HepG2 (cell line): Measurements from ENCODE around the gene FAM170B. TPM values are rescaled to one million over a fixed set of nuclear protein-coding genes. Genes with fewer than 3 reads are reported as not detected.
A peak's percentile ranks its signal among the peaks of the same experiment; 100 is the strongest.

Source experiments
- ATAC-seq: fragments of 200-7000 bp; cut with Tn5 transposase; 3 replicates; pipeline ENCODE4 v1.9.1; 2020; ENCODE audit warnings: mild to moderate bottlenecking, moderate library complexity
- BruUV-seq: library from RNA; stranded (reverse); fragments of 400-500 nt; replicated peaks from 2 replicates; lab custom pipeline; 2021; lab: Mats Ljungman, UMichigan
- CTCF ChIA-PET: fragments of 300-600 bp; formaldehyde crosslinking; extraction: SDS; loops from one replicate; lab custom pipeline; 2021; ENCODE audit warnings: low total read pairs, inconsistent platforms, low intra/inter-chr PET ratio; lab: Yijun Ruan, JAX
- POLR2A ChIA-PET: fragments of 350-600 bp; sonication (Branson Sonifier 250); formaldehyde crosslinking; loops from one replicate; lab custom pipeline; 2020; ENCODE audit warnings: antibody characterized with exemption, inconsistent platforms; lab: Yijun Ruan, JAX
- DNase-seq: peaks from one replicate; pipeline ENCODE4 v3.0.0-alpha.2; 2015; ENCODE audit warnings: low spot score
- FAIRE-seq: peaks from 3 replicates; lab custom pipeline; 2011; peaks lifted over from hg19 to GRCh38; lab: Jason Lieb, UNC
- H2AFZ ChIP-seq: one replicate; pipeline ENCODE4 v1.6.1; 2011; ENCODE audit warnings: low read length, inconsistent platforms
- H3K27ac ChIP-seq: fragments of 300-600 bp; 3 replicates; pipeline ENCODE4 v1.8.0; 2011; ENCODE audit warnings: mixed run types, mild to moderate bottlenecking, mixed read lengths, low read length, inconsistent platforms; ENCODE audit not compliant: insufficient read depth; ENCODE audit errors: extremely low read length
- H3K27me3 ChIP-seq, 2 experiments: fragments of 200-600 bp in 1 of 2; 2 replicates in 1 of 2; 3 replicates in 1 of 2; pipeline versions ENCODE4 v1.6.0 to v1.8.0; 2011; ENCODE audit warnings: low read length in 2 of 2, mild to moderate bottlenecking in 2 of 2, moderate library complexity in 2 of 2, inconsistent platforms in 1 of 2; ENCODE audit not compliant: insufficient read depth in 2 of 2, control insufficient read depth in 1 of 2
- H3K36me3 ChIP-seq, 2 experiments: fragments of 200-600 bp in 1 of 2; replicated peaks in 1 of 2; 2 replicates in 1 of 2; 3 replicates in 1 of 2; pipeline versions ENCODE4 v1.5.1 to v1.8.0; 2011; ENCODE audit warnings: low read length in 2 of 2, inconsistent platforms in 1 of 2; ENCODE audit not compliant: insufficient read depth in 2 of 2, control insufficient read depth in 1 of 2
- H3K4me1 ChIP-seq: 2 replicates; pipeline ENCODE4 v1.5.1; 2012; ENCODE audit warnings: low read length, inconsistent platforms; ENCODE audit not compliant: insufficient read depth
- H3K4me2 ChIP-seq: 2 replicates; pipeline ENCODE4 v1.6.0; 2011; ENCODE audit warnings: low read depth, low read length, inconsistent platforms
- H3K4me3 ChIP-seq, 3 experiments: fragments of 200-600 bp in 1 of 3; sonication (generic), shearing (Covaris generic) in 1 of 3; replicated peaks in 1 of 3; 2 replicates each; pipeline ENCODE4 v1.5.1; 2011 to 2016; ENCODE audit warnings: low read length in 3 of 3, inconsistent platforms in 2 of 3, low read depth in 2 of 3, mild to moderate bottlenecking in 2 of 3, control low read depth in 1 of 3, mixed read lengths in 1 of 3; ENCODE audit not compliant: insufficient read depth in 1 of 3
- H3K79me2 ChIP-seq: one replicate; pipeline ENCODE4 v1.6.1; 2011; ENCODE audit warnings: low read length, inconsistent platforms; ENCODE audit not compliant: insufficient read depth
- H3K9ac ChIP-seq: 2 replicates; pipeline ENCODE4 v1.6.0; 2011; ENCODE audit warnings: mild to moderate bottlenecking, low read depth, low read length, inconsistent platforms; ENCODE audit not compliant: insufficient read depth
- H3K9me3 ChIP-seq: 2 replicates; pipeline ENCODE4 v1.5.1; 2012; ENCODE audit warnings: mild to moderate bottlenecking, low read length
- H4K20me1 ChIP-seq: 2 replicates; pipeline ENCODE4 v1.6.0; 2011; ENCODE audit warnings: inconsistent platforms, mild to moderate bottlenecking, low read length, moderate library complexity; ENCODE audit not compliant: insufficient read depth
- ATRX ChIP-seq: sonication (generic); formaldehyde crosslinking; IDR thresholded peaks from 2 replicates; pipeline ENCODE4 v1.4.0; 2020; ENCODE audit warnings: missing genetic modification reagents, borderline replicate concordance
- CREB1 ChIP-seq, 2 experiments: fragments of 450-650 bp in 1 of 2; IDR thresholded peaks; 2 replicates each; pipeline ENCODE4 v1.6.1; 2016 to 2017; ENCODE audit warnings: control low read depth in 1 of 2, mild to moderate bottlenecking in 1 of 2, missing compliant biosample characterization in 1 of 2, missing genetic modification characterization in 1 of 2
- FOSL2 ChIP-seq: sonication (generic); formaldehyde crosslinking; IDR thresholded peaks from 2 replicates; pipeline ENCODE4 v1.4.0; 2020; ENCODE audit warnings: missing genetic modification reagents
- GABPA ChIP-seq, 2 experiments: IDR thresholded peaks; 2 replicates each; pipeline ENCODE4 v1.6.1; 2011 to 2016; ENCODE audit warnings: low read depth in 2 of 2, low read length in 1 of 2, missing biosample characterization in 1 of 2, missing genetic modification characterization in 1 of 2
- GABPB1 ChIP-seq: IDR thresholded peaks from 2 replicates; pipeline ENCODE4 v1.6.1; 2016; ENCODE audit warnings: mild to moderate bottlenecking, missing genetic modification reagents, moderate library complexity, missing compliant biosample characterization
- IKZF4 ChIP-seq: sonication (generic); formaldehyde crosslinking; IDR thresholded peaks from 2 replicates; pipeline ENCODE4 v1.5.1; 2020; ENCODE audit warnings: borderline replicate concordance, mild to moderate bottlenecking, low read depth, missing genetic modification reagents; ENCODE audit errors: not compliant biosample characterization
- SMARCC2 ChIP-seq: fragments of 450-650 bp; IDR thresholded peaks from 2 replicates; pipeline ENCODE4 v1.6.1; 2017; ENCODE audit warnings: antibody characterized with exemption, mild to moderate bottlenecking
- ZBTB3 ChIP-seq: sonication (generic); formaldehyde crosslinking; IDR thresholded peaks from 2 replicates; pipeline ENCODE4 v1.4.0; 2020; ENCODE audit warnings: low read depth, mild to moderate bottlenecking, moderate library complexity, missing genetic modification reagents, borderline replicate concordance
- ZNF335 ChIP-seq: sonication (generic); formaldehyde crosslinking; IDR thresholded peaks from 2 replicates; pipeline ENCODE4 v1.4.0; 2020; ENCODE audit warnings: missing genetic modification reagents
- WGBS: methylation state at CpG from one replicate; pipeline ENCODE4 v1.1.6; 2017; ENCODE audit warnings: low lambda C conversion rate; 5-methylcytosine and 5-hydroxymethylcytosine counted together
- in situ Hi-C: cut with HindIII; loops from 2 replicates; pipeline ENCODE4 v1.10.0; 2017; ENCODE audit warnings: low pct_unique_long_range_greater_than_20kb; ENCODE audit not compliant: extremely low pct_ligation_motif_present
- intact Hi-C: fragments of 100-400 bp; cut with micrococcal nuclease; formaldehyde crosslinking; loops from one replicate; pipeline ENCODE4 v1.10.0; 2022; ENCODE audit not compliant: unreplicated experiment
- polyA plus RNA-seq, 8 experiments: library from polyadenylated mRNA; depleted of rRNA in 3 of 8; stranded (reverse) in 7 of 8; unstranded in 1 of 8; fragments of >200 nt; fragmentation: Illumina TruSeq in 4 of 8; extraction: Trizol in 4 of 8; gene quantifications; 2 replicates each; pipeline versions ENCODE4 v1.2.1 to v1.2.3, GENCODE V29; 2011 to 2016; ENCODE audit warnings: low read depth in 4 of 8, missing spikeins in 1 of 8, mixed read lengths in 1 of 8; ENCODE audit not compliant: insufficient read depth in 1 of 8
- total RNA-seq, 5 experiments: library from RNA; depleted of rRNA; stranded (reverse); fragments of >200 nt; fragmentation: Illumina TruSeq; extraction: Trizol; gene quantifications; 2 replicates each; pipeline ENCODE4 v1.2.3, GENCODE V29; 2016; ENCODE audit warnings: low read depth in 1 of 5

The FAM170B gene
- total and polyA plus RNA-seq, 2 of the 13 experiments (the other 11 are each of a cell fraction or from before 2014, with no cell fraction given) = not detected

DNA sequence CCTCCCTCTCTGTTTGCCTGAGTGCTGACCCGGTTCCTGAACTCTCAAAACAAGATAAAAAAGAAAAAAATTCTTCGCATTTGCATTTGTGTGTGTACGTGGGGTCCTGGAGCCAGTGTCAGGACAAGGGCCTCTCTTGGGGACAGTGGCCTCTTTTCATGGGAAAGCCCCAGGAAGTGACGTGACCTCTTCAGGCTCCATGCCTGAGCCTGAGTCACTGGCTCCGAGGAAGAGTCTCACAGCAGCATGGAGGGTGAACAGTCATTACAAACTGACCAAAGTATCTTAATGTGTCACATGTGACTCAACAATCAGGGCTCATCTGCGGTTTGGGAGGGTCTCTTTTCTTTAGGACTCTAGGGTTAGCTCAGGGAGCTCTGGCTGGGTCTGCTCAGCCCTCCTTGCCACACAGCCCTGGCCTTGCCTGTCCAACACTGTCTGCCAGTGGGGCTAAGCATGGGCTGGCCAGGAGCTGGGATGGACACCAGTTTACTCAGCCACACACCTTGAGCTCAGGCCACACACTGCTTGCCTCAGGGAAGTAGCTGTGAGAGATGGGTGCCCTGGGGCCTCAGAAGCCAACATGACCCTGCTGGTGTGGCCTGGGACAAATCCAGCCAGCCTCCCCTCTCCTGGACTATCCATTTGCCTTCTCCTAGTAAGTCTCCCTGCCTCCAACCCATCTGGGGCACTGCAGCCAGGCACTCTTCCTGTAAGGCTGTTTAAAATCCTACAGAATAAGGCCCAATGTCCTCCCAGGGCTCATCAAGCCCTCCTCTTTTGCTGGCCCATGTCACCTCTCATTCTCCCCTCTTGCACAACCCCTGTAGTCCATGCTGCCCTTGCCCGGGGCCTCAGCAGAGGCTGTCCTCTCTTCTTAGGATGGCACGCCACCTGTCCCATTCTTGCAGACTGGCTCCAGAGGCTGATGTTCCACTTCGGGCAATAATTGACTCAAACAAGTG, 43.9 kb upstream of the FAM170B start:
- H3K4me2 ChIP-seq = no peak overlapping the region; the same call in 1 of the 2 replicates
- no peaks in the 10 kb centered on the region for H3K79me2 ChIP-seq
- CTCF ChIA-PET = no interaction called here
- no peaks in the 10 kb centered on the region for H3K9me3 ChIP-seq
- no peak for FAIRE-seq
- TF ChIP-seq SMARCC2 = no peak
- peak; percentile 57; the same call in 1 of the 2 replicates for TF ChIP-seq ZNF335 (CRISPR knock-in tag)
- no peak for TF ChIP-seq IKZF4
- peak; percentile 60 for TF ChIP-seq GABPB1 (CRISPR knock-in tag)
- TF ChIP-seq GABPA (IDR thresholded peaks at IDR 0.05; ENCODE audit: low read depth, low read length) = no peak
- peak; percentile 66 for TF ChIP-seq GABPA (CRISPR knock-in tag; IDR thresholded peaks at IDR 0.05; ENCODE audit: low read depth)
- TF ChIP-seq CREB1 (IDR thresholded peaks at IDR 0.05) = peak; percentile 60
- TF ChIP-seq CREB1 (CRISPR knock-in tag; IDR thresholded peaks at IDR 0.05) = peak; percentile 50; the same call in 1 of the 2 replicates
- TF ChIP-seq ATRX = no peak
- TF ChIP-seq FOSL2 (CRISPR knock-in tag) = 0 out of 2 replicates have a peak, but pooled peaks have one; percentile 28
- TF ChIP-seq ZBTB3 (CRISPR knock-in tag) = no peak
- TF ChIP-seq, all 625 proteins: peak for 5
- POLR2A ChIA-PET = no interaction called here
- no peak overlapping the region; a peak in 1 of 6 replicates for H3K4me3 ChIP-seq
- no peaks in the 10 kb centered on the region for H3K4me1 ChIP-seq
- in situ Hi-C loops = no loop called here
- DNase-seq (peak; percentile 13), ATAC-seq (peak; percentile 63)
- no peak overlapping the region for H3K9ac ChIP-seq
- H3K36me3 ChIP-seq = no peaks in the 10 kb centered on the region
- no TSS peak for BruUV-seq
- H3K27me3 ChIP-seq = peaks cover 0 to 9% of the 10 kb centered on the region in 2 experiments; a peak in 2 of 5 replicates
- H4K20me1 ChIP-seq = no peaks in the 10 kb centered on the region
- H2AFZ ChIP-seq = no peak overlapping the region
- no peak overlapping the region for H3K27ac ChIP-seq
- intact Hi-C loops = no loop called here
- WGBS = 12% methylated on average over 8 of the region's 9 CpGs
